GM23338 (cell line): Measurements from ENCODE around the gene SGCD. TPM values are rescaled to one million over a fixed set of nuclear protein-coding genes. Genes with fewer than 3 reads are reported as not detected.

Experiments used
- ATAC-seq: fragments of 200-7000 bp; cut with Tn5 transposase; 3 replicates; pipeline ENCODE4 v1.9.1; 2020
- DNase-seq: peaks from one replicate; pipeline ENCODE4 v3.0.0-alpha.2; 2015; ENCODE audit warnings: low spot score
- H2AFZ ChIP-seq: fragments of 200-600 bp; sonication (generic); 2 replicates; pipeline ENCODE4 v1.8.0; 2016; ENCODE audit warnings: antibody characterized with exemption, mild to moderate bottlenecking, moderate library complexity
- H3F3A ChIP-seq: fragments of 200-600 bp; sonication (generic); replicated peaks from 2 replicates; pipeline ENCODE4 v1.8.0; 2017; ENCODE audit warnings: antibody characterized with exemption, mixed run types, low read depth
- H3K27ac ChIP-seq: fragments of 200-600 bp; sonication (generic); 2 replicates; pipeline ENCODE4 v1.6.1; 2016; ENCODE audit warnings: low read depth
- H3K27me3 ChIP-seq: fragments of 200-600 bp; sonication (generic); 2 replicates; pipeline ENCODE4 v1.8.0; 2016; ENCODE audit warnings: mild to moderate bottlenecking, mixed run types, moderate library complexity; ENCODE audit not compliant: insufficient read depth
- H3K36me3 ChIP-seq: fragments of 200-600 bp; sonication (generic); 2 replicates; pipeline ENCODE4 v1.8.0; 2016; ENCODE audit warnings: mild to moderate bottlenecking; ENCODE audit not compliant: insufficient read depth
- H3K4me1 ChIP-seq: fragments of 200-600 bp; sonication (generic); 2 replicates; pipeline ENCODE4 v1.8.0; 2016; ENCODE audit warnings: mild to moderate bottlenecking, moderate library complexity; ENCODE audit not compliant: insufficient read depth
- H3K4me2 ChIP-seq: fragments of 200-600 bp; sonication (generic); 2 replicates; pipeline ENCODE4 v1.7.1; 2017; ENCODE audit warnings: mixed run types
- H3K4me3 ChIP-seq: fragments of 200-600 bp; sonication (generic); 2 replicates; pipeline ENCODE4 v1.6.1; 2016; ENCODE audit warnings: mixed run types
- H3K79me2 ChIP-seq: fragments of 200-600 bp; sonication (generic); replicated peaks from 2 replicates; pipeline ENCODE4 v1.8.0; 2017; ENCODE audit warnings: mild to moderate bottlenecking; ENCODE audit not compliant: insufficient read depth
- H3K9me2 ChIP-seq: fragments of 200-600 bp; sonication (generic); 2 replicates; pipeline ENCODE4 v1.8.0; 2017; ENCODE audit not compliant: insufficient read depth
- H4K20me1 ChIP-seq: fragments of 200-600 bp; sonication (generic); replicated peaks from 2 replicates; pipeline ENCODE4 v1.8.0; 2017; ENCODE audit warnings: mild to moderate bottlenecking; ENCODE audit not compliant: insufficient read depth
- H3K27ac Mint-ChIP-seq: 2 replicates; pipeline ENCODE4 v1.8.0; 2020; ENCODE audit warnings: inconsistent platforms, mild to moderate bottlenecking, moderate library complexity, mixed read lengths
- H3K27me3 Mint-ChIP-seq: 3 replicates; pipeline ENCODE4 v1.8.0; 2022; ENCODE audit warnings: low read depth, mild to moderate bottlenecking, moderate library complexity, mixed read lengths, inconsistent platforms; ENCODE audit not compliant: insufficient read depth, poor library complexity
- H3K36me3 Mint-ChIP-seq: 3 replicates; pipeline ENCODE4 v1.8.0; 2021; ENCODE audit warnings: low read depth, mild to moderate bottlenecking, inconsistent platforms, moderate library complexity, mixed read lengths
- H3K4me1 Mint-ChIP-seq: 3 replicates; pipeline ENCODE4 v1.8.0; 2020; ENCODE audit warnings: mild to moderate bottlenecking, inconsistent platforms, mixed read lengths
- H3K4me3 Mint-ChIP-seq: 3 replicates; pipeline ENCODE4 v1.8.0; 2021; ENCODE audit warnings: moderate library complexity, mild to moderate bottlenecking, inconsistent platforms, mixed read lengths
- H3K9me3 Mint-ChIP-seq: 3 replicates; pipeline ENCODE4 v1.8.0; 2020; ENCODE audit warnings: moderate library complexity, mild to moderate bottlenecking, inconsistent platforms, mixed read lengths
- CREB1 ChIP-seq: fragments of 250-450 bp; sonication (Bioruptor Pico); IDR thresholded peaks from 2 replicates; pipeline ENCODE4 v1.5.0; 2020; ENCODE audit warnings: low read depth, mild to moderate bottlenecking, moderate library complexity
- CTCF ChIP-seq, 2 experiments: fragments of 200-600 bp in 1 of 2; sonication (generic) in 1 of 2; conservative IDR thresholded peaks; 2 replicates each; pipeline versions ENCODE4 v1.5.1 to v1.6.1; 2016 to 2017; ENCODE audit warnings: antibody characterized with exemption in 2 of 2, low read depth in 2 of 2, mild to moderate bottlenecking in 2 of 2, moderate library complexity in 1 of 2
- ETS1 ChIP-seq: IDR thresholded peaks from 2 replicates; pipeline ENCODE4 v1.6.1; 2016; ENCODE audit warnings: antibody characterized with exemption
- EZH2 ChIP-seq: fragments of 200-600 bp; sonication (generic); IDR thresholded peaks from one replicate; pipeline ENCODE4 v1.8.0; 2017; ENCODE audit warnings: antibody characterized with exemption, mild to moderate bottlenecking, low read depth; ENCODE audit not compliant: unreplicated experiment
- EZH2phosphoT487 ChIP-seq: fragments of 200-600 bp; sonication (generic); IDR thresholded peaks from one replicate; pipeline ENCODE4 v1.8.1; 2018; ENCODE audit warnings: antibody characterized with exemption; ENCODE audit not compliant: unreplicated experiment
- JUNB ChIP-seq: IDR thresholded peaks from one replicate; pipeline ENCODE4 v1.6.1; 2016; ENCODE audit warnings: antibody characterized with exemption; ENCODE audit not compliant: unreplicated experiment
- NANOG ChIP-seq: IDR thresholded peaks from 2 replicates; pipeline ENCODE4 v1.6.1; 2016; ENCODE audit warnings: antibody characterized with exemption, borderline replicate concordance
- POLR2AphosphoS5 ChIP-seq: IDR thresholded peaks from 2 replicates; pipeline ENCODE4 v1.6.1; 2016; ENCODE audit warnings: antibody characterized with exemption, low read depth
- REST ChIP-seq: IDR thresholded peaks from one replicate; pipeline ENCODE4 v1.6.1; 2018; ENCODE audit warnings: antibody characterized with exemption; ENCODE audit not compliant: unreplicated experiment
- STAT1 ChIP-seq: IDR thresholded peaks from one replicate; pipeline ENCODE4 v1.6.1; 2016; ENCODE audit warnings: antibody characterized with exemption; ENCODE audit not compliant: unreplicated experiment
- ZNF114 ChIP-seq: fragments of 250-450 bp; sonication (Bioruptor Pico); IDR thresholded peaks from 2 replicates; pipeline ENCODE4 v1.5.0; 2020; ENCODE audit warnings: mild to moderate bottlenecking, moderate library complexity
- ZNF331 ChIP-seq: fragments of 250-450 bp; sonication (Bioruptor Pico); IDR thresholded peaks from 2 replicates; pipeline ENCODE4 v1.5.0; 2020; ENCODE audit warnings: low read depth, mild to moderate bottlenecking, moderate library complexity
- ZNF462 ChIP-seq: fragments of 250-450 bp; sonication (Bioruptor Pico); IDR thresholded peaks from 2 replicates; pipeline ENCODE4 v1.5.0; 2020; ENCODE audit warnings: mild to moderate bottlenecking, moderate library complexity
- polyA plus RNA-seq: library from polyadenylated mRNA; unstranded; fragments of >200 nt; fragmentation: Nextera tagmentation; extraction: Ambion mirVana; gene quantifications from 2 replicates; pipeline ENCODE4 v1.2.1, GENCODE V29; 2016
- total RNA-seq: library from RNA; depleted of rRNA; stranded (reverse); fragments of >200 nt; shearing (Covaris generic); gene quantifications from 2 replicates; pipeline ENCODE4 v1.2.3, GENCODE V29; 2014

The SGCD gene
- total and polyA plus RNA-seq, 2 experiments from 2014 or later: 0.03 to 0.05 TPM

- H3K9me3 Mint-ChIP-seq: no peaks in the 10 kb centered on the region
- no peaks in the 10 kb centered on the region for H4K20me1 ChIP-seq
- no peaks in the 10 kb centered on the region for H3K36me3 Mint-ChIP-seq
- TF ChIP-seq EZH2 (no peak), CTCF (conservative IDR thresholded peaks at IDR 0.05; ENCODE audit: low read depth in 2 of 2) (no peak), CREB1 (CRISPR knock-in tag) (no peak), ETS1 (no peak), ZNF331 (no peak), ZNF114 (CRISPR knock-in tag) (no peak), REST (no peak), NANOG (no peak), POLR2AphosphoS5 (no peak), EZH2phosphoT487 (no peak), JUNB (no peak), STAT1 (no peak), ZNF462 (CRISPR knock-in tag) (no peak)
- no peaks in the 10 kb centered on the region for H3K27me3 ChIP-seq
- no peak overlapping the region for H3K4me2 ChIP-seq
- no peaks in the 10 kb centered on the region for H3K36me3 ChIP-seq
- no peak overlapping the region for H3K27ac Mint-ChIP-seq
- no peak overlapping the region for H2AFZ ChIP-seq
- H3K9me2 ChIP-seq: no peaks in the 10 kb centered on the region; the same call in 1 of the 2 replicates
- no peaks in the 10 kb centered on the region for H3K27me3 Mint-ChIP-seq
- H3K4me3 Mint-ChIP-seq: no peak overlapping the region
- DNase-seq (no peak), ATAC-seq (no peak)
- no peaks in the 10 kb centered on the region for H3K79me2 ChIP-seq
- H3K27ac ChIP-seq: no peak overlapping the region
- no peak overlapping the region for H3K4me3 ChIP-seq
- no peaks in the 10 kb centered on the region for H3K4me1 Mint-ChIP-seq
- no peaks in the 10 kb centered on the region for H3F3A ChIP-seq
- H3K4me1 ChIP-seq: no peaks in the 10 kb centered on the region
Observed at GRCh38 chr5:156340893-156341292, 13.9 kb downstream of the SGCD start.
